Gastrocnemius medialis (tissue), 4 donors: Measurements from ENCODE around the gene KCNIP3. TPM values are rescaled to one million over a fixed set of nuclear protein-coding genes. Genes with fewer than 3 reads are reported as not detected.

Experiments used
- ATAC-seq, 2 donors: fragments of 150-250 bp; one replicate each; pipeline ENCODE4 v1.9.1; 2016
- DNase-seq, 2 donors: peaks; one replicate each; pipeline ENCODE4 v3.0.0-alpha.2; 2019
- H3K27ac ChIP-seq, 4 donors: fragments of 200-600 bp; sonication (generic); 1 replicate in 1 of 4; 2 replicates in 3 of 4; pipeline ENCODE4 v1.5.1; 2016 to 2018; ENCODE audit warnings: mild to moderate bottlenecking in 2 of 4, moderate library complexity in 1 of 4
- H3K27me3 ChIP-seq, 3 donors: fragments of 200-600 bp; sonication (generic) in 2 of 3; 1 replicate in 1 of 3; 2 replicates in 2 of 3; pipeline versions ENCODE4 v1.5.1 to v1.6.0; 2016 to 2019; ENCODE audit warnings: mild to moderate bottlenecking in 1 of 3, moderate library complexity in 1 of 3
- H3K36me3 ChIP-seq, 2 donors: fragments of 200-600 bp; sonication (generic) in 1 of 2; one replicate each; pipeline ENCODE4 v1.5.1; 2017 to 2018
- H3K4me1 ChIP-seq, 2 donors: fragments of 200-600 bp; sonication (generic) in 1 of 2; one replicate each; pipeline ENCODE4 v1.5.1; 2016 to 2017; ENCODE audit warnings: mild to moderate bottlenecking in 2 of 2
- H3K4me3 ChIP-seq, 4 donors: fragments of 200-600 bp; sonication (generic) in 3 of 4; 1 replicate in 1 of 4; 2 replicates in 3 of 4; pipeline ENCODE4 v1.5.1; 2016 to 2019; ENCODE audit warnings: mild to moderate bottlenecking in 2 of 4
- H3K9me3 ChIP-seq, 3 donors: fragments of 200-600 bp; sonication (generic) in 2 of 3; 1 replicate in 1 of 3; 2 replicates in 2 of 3; pipeline ENCODE4 v1.5.1; 2016 to 2019
- POLR2A ChIP-seq, 2 donors: fragments of 450-650 bp; IDR thresholded peaks; one replicate each; pipeline ENCODE4 v1.6.1; 2017; ENCODE audit warnings: antibody characterized with exemption in 2 of 2, mild to moderate bottlenecking in 2 of 2, moderate library complexity in 2 of 2
- in situ Hi-C, 4 donors: fragments of 200-750 bp; cut with MboI; loops; one replicate each; pipeline versions ENCODE4 v1.15.0 to v1.8.0; 2017; ENCODE audit warnings: low sequenced_read_pairs in 4 of 4
- intact Hi-C: fragments of 100-400 bp; cut with DNase I; formaldehyde crosslinking; loops from one replicate; pipeline ENCODE4 v1.15.1; 2023; ENCODE audit warnings: low total_unique reads
- total RNA-seq, 4 donors: library from RNA; depleted of rRNA; stranded (reverse); fragments of >200 nt; gene quantifications; one replicate each; pipeline versions ENCODE4 v1.1.0 to v1.2.3, GENCODE V29; 2016
- TF ChIP-seq, protein P1 (sequence below), 5 experiments: fragments of 450-650 bp in 3 of 5; fragments of 200-600 bp in 2 of 5; sonication (generic) in 2 of 5; IDR thresholded peaks in 4 of 5; conservative IDR thresholded peaks in 1 of 5; 1 replicate in 4 of 5; 2 replicates in 1 of 5; pipeline ENCODE4 v1.5.1; 2016 to 2019; ENCODE audit warnings: antibody characterized with exemption in 5 of 5, mild to moderate bottlenecking in 3 of 5, moderate library complexity in 3 of 5

The KCNIP3 gene
- total RNA-seq, 4 donors from 2014 or later, result 0.55 to 2.9 (median 1.0) TPM

DNA sequence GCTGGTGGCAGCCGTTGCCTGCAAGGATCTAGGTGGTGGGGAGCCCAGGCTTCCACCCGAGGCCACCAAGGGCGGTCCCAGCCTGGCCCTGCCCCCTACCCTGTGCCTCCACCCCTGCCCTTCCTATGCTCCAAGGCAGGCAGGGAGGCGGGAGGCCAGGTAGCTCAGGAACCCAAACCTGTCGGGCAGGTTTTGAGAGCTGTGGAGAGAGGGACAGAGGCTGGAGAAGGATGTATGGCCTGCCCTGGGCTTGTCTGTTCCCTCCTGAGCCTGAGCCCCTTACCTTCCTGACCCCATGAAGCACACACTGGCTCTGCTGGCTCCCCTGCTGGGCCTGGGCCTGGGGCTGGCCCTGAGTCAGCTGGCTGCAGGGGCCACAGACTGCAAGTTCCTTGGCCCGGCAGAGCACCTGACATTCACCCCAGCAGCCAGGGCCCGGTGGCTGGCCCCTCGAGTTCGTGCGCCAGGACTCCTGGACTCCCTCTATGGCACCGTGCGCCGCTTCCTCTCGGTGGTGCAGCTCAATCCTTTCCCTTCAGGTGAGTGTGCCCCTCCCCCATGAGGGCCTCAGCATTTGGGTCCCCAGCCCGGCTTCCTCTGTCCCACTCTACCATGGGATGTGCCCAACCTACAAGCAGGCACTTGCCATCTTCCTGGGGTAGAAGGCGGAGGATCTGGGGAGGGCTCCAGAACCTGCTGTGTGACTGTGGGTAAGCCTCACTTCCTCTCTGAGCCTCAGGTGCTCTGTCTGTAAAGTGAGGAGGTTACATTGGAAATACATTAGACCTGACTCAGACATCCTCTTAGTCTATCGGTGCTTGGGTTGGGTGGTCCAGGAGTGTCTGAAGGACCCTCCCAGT is 22.6 kb upstream of the KCNIP3 start, which contains the start of gene PROM2:
TSS of gene PROM2 (plus strand) at position 159 of the 860 bp plus-strand sequence. CDS start at position 296, 137 bp downstream.
- in situ Hi-C loops, result no loop called here
- H3K27ac ChIP-seq, result no peak within 1 kb of the TSS
- no peaks in the 10 kb centered on the region for H3K9me3 ChIP-seq
- no peaks in the 10 kb centered on the region for H3K27me3 ChIP-seq
- intact Hi-C loops, result no loop called here
- peak in 1 of 2 donors; percentile 5 for DNase-seq
- TF ChIP-seq, protein P1, sequence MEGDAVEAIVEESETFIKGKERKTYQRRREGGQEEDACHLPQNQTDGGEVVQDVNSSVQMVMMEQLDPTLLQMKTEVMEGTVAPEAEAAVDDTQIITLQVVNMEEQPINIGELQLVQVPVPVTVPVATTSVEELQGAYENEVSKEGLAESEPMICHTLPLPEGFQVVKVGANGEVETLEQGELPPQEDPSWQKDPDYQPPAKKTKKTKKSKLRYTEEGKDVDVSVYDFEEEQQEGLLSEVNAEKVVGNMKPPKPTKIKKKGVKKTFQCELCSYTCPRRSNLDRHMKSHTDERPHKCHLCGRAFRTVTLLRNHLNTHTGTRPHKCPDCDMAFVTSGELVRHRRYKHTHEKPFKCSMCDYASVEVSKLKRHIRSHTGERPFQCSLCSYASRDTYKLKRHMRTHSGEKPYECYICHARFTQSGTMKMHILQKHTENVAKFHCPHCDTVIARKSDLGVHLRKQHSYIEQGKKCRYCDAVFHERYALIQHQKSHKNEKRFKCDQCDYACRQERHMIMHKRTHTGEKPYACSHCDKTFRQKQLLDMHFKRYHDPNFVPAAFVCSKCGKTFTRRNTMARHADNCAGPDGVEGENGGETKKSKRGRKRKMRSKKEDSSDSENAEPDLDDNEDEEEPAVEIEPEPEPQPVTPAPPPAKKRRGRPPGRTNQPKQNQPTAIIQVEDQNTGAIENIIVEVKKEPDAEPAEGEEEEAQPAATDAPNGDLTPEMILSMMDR (IDR thresholded peaks at IDR 0.05 in 4 of 5, conservative IDR thresholded peaks at IDR 0.05 in 1 of 5), result no peak
- TF ChIP-seq POLR2A (IDR thresholded peaks at IDR 0.05), result no peak
- no peak for ATAC-seq
- H3K36me3 ChIP-seq, result no peaks in the 10 kb centered on the region
- no peaks in the 10 kb centered on the region for H3K4me1 ChIP-seq
- H3K4me3 ChIP-seq, result no peak within 1 kb of the TSS

DNA sequence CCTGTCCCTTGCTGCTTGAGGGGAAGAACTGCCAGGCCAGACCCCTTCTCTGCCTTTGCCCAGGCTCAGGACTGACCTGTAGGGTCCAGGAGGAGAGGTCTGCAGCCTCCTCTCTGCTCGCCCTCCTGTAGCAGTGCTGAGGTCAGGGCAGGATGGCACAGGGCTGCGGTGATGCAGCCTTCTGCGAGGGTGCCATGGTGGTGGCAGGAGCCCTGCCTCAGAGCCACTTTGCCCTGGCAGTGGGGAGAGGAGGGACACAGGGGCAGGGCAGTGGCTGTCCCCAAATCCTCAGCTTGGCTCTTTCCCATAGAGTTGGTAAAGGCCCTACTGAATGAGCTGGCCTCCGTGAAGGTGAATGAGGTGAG is 22.0 kb upstream of the KCNIP3 start:
- no peaks in the 10 kb centered on the region for H3K4me1 ChIP-seq
- no peak overlapping the region for H3K4me3 ChIP-seq
- in situ Hi-C loops, result no loop called here
- no peaks in the 10 kb centered on the region for H3K36me3 ChIP-seq
- no peak overlapping the region for H3K27ac ChIP-seq
- TF ChIP-seq, protein P1 (IDR thresholded peaks at IDR 0.05 in 4 of 5, conservative IDR thresholded peaks at IDR 0.05 in 1 of 5), result no peak
- TF ChIP-seq POLR2A (IDR thresholded peaks at IDR 0.05), result no peak
- intact Hi-C loops, result no loop called here
- H3K27me3 ChIP-seq, result no peaks in the 10 kb centered on the region
- ATAC-seq, result no peak
- no peaks in the 10 kb centered on the region for H3K9me3 ChIP-seq
- DNase-seq, result peak in 1 of 2 donors; percentile 2

DNA sequence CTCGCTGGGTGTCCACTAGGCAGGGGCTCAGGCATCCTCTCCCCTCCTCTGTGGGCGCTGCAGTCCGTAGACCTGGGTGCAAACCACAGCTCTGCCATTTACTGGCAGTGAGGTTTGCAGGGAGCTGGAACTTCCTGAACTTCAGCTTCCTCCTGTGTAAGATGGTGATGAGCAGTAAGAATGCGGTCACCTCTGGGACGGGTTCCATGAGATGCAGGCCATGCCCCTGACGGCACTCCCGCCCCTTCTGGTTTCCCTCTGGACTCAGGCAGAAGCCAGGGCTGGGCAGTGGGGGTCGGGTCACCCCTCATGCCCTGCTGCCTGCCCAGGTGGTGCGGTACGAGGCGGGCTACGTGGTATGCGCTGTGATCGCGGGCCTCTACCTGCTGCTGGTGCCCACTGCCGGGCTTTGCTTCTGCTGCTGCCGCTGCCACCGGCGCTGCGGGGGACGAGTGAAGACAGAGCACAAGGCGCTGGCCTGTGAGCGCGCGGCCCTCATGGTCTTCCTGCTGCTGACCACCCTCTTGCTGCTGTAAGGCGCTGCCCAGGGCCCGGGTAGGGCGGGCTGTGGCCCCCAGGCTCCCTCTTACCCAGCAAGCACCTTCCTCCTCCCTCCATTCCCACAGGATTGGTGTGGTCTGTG is 21.4 kb upstream of the KCNIP3 start:
- Histone ChIP-seq H3K9me3 (no peaks in the 10 kb centered on the region), H3K27ac (no peak overlapping the region), H3K36me3 (no peaks in the 10 kb centered on the region), H3K27me3 (no peaks in the 10 kb centered on the region), H3K4me1 (no peaks in the 10 kb centered on the region), H3K4me3 (no peak overlapping the region)
- peak in 1 of 2 donors; percentile 2 for DNase-seq
- TF ChIP-seq POLR2A (IDR thresholded peaks at IDR 0.05), result no peak
- TF ChIP-seq, protein P1 (IDR thresholded peaks at IDR 0.05 in 4 of 5, conservative IDR thresholded peaks at IDR 0.05 in 1 of 5), result no peak
- in situ Hi-C loops, result no loop called here
- intact Hi-C loops, result no loop called here
- ATAC-seq, result no peak

GRCh38 chr2:95276244-95276887 is 20.8 kb upstream of the KCNIP3 start:
- Histone ChIP-seq H3K27me3 (no peaks in the 10 kb centered on the region), H3K36me3 (no peaks in the 10 kb centered on the region), H3K9me3 (no peaks in the 10 kb centered on the region), H3K27ac (no peak overlapping the region), H3K4me3 (no peak overlapping the region), H3K4me1 (no peaks in the 10 kb centered on the region)
- TF ChIP-seq, protein P1 (IDR thresholded peaks at IDR 0.05 in 4 of 5, conservative IDR thresholded peaks at IDR 0.05 in 1 of 5), result no peak
- TF ChIP-seq POLR2A (IDR thresholded peaks at IDR 0.05), result no peak
- DNase-seq (peak in 1 of 2 donors; percentile 5), ATAC-seq (no peak)
- intact Hi-C loops, result no loop called here
- in situ Hi-C loops, result no loop called here
